ENCODE data around the gene NDST4.

The NDST4 gene

DNA sequence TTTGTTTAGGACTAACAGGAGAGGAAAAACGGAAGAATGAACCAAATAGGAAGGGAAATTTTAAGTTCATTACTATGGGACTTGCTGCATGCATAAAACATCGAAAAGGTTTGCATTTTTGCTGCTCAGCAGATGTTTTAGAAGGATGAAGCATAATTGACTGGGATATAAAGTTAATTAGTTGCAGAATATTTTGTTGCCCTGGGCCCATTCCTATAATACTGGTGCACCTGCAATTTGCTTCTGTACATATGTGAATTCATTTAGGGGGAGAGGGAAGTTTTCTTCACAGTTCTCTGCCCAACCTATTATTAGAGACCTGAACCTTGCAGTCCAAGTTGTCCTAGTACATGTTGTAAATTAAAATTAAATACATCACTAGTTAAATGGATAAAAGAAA is 282.8 kb downstream of the NDST4 start:
- Histone ChIP-seq H3K79me2 (no peaks in the 10 kb centered on the region), H3K27ac (no peak overlapping the region), H3K4me2 (ENCODE audit: low read length) (no peak overlapping the region), H3K9ac (no peak overlapping the region), H3K4me1 (no peaks in the 10 kb centered on the region), H3K36me3 (ENCODE audit: control insufficient read depth, insufficient read depth, low read length) (no peaks in the 10 kb centered on the region), H3K4me3 (ENCODE audit: low read depth, low read length) (no peak overlapping the region), H3K27me3 (ENCODE audit: control insufficient read depth, insufficient read depth, low read length) (no peaks in the 10 kb centered on the region), H3K9me3 (ENCODE audit: control insufficient read depth, low read length) (no peaks in the 10 kb centered on the region), H2AFZ (no peak overlapping the region)
- TF ChIP-seq, protein P1, sequence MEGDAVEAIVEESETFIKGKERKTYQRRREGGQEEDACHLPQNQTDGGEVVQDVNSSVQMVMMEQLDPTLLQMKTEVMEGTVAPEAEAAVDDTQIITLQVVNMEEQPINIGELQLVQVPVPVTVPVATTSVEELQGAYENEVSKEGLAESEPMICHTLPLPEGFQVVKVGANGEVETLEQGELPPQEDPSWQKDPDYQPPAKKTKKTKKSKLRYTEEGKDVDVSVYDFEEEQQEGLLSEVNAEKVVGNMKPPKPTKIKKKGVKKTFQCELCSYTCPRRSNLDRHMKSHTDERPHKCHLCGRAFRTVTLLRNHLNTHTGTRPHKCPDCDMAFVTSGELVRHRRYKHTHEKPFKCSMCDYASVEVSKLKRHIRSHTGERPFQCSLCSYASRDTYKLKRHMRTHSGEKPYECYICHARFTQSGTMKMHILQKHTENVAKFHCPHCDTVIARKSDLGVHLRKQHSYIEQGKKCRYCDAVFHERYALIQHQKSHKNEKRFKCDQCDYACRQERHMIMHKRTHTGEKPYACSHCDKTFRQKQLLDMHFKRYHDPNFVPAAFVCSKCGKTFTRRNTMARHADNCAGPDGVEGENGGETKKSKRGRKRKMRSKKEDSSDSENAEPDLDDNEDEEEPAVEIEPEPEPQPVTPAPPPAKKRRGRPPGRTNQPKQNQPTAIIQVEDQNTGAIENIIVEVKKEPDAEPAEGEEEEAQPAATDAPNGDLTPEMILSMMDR (IDR thresholded peaks at IDR 0.05) = no peak

DNA sequence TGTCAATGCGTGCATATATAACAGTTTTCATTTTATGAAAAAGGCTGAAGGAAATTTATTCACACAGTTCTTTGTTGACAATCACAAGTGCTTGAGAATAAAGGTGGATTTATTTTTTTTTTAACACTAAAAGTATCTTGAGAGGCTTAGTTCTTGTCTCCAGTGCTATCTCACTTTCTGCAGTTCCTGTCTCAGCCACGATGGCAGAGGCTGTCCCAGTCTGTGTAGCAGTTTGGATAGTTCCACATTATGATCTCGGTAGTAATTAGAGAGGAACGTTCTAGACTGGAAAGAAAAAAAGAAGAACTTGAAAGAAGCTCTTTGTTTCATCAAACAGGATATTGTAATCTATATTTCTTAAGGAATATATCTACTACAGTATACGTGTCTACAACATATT is 285.8 kb downstream of the NDST4 start:
- Histone ChIP-seq H3K4me1 (no peaks in the 10 kb centered on the region), H3K27ac (no peak overlapping the region), H3K27me3 (ENCODE audit: control insufficient read depth, insufficient read depth, low read length) (no peaks in the 10 kb centered on the region), H3K36me3 (ENCODE audit: control insufficient read depth, insufficient read depth, low read length) (no peaks in the 10 kb centered on the region), H3K4me2 (ENCODE audit: low read length) (no peak overlapping the region), H3K79me2 (no peaks in the 10 kb centered on the region), H3K4me3 (ENCODE audit: low read depth, low read length) (no peak overlapping the region), H2AFZ (no peak overlapping the region), H3K9me3 (ENCODE audit: control insufficient read depth, low read length) (no peaks in the 10 kb centered on the region), H3K9ac (no peak overlapping the region)
- TF ChIP-seq, protein P1 (IDR thresholded peaks at IDR 0.05) = no peak

DNA sequence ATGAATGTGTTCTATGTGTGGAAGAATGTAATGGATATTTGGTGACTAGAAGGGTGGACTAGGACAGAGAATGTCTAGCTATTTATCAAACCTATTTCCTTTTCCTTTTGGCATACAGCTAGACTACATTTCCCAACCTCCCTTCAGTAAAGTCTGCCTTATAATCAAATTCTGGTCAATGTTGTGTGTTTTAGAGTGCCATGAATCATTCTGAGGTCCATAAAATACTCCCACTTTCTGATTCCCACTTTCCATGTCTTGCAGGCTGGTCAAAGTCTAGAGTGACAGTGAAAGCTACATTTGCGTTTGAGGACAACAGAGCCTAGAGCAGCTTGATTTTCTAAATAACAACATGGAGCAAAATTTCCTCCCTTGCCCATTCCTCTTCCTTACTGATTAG is 297.7 kb downstream of the NDST4 start:
- Histone ChIP-seq H3K4me1 (no peaks in the 10 kb centered on the region), H3K36me3 (ENCODE audit: control insufficient read depth, insufficient read depth, low read length) (no peaks in the 10 kb centered on the region), H3K9me3 (ENCODE audit: control insufficient read depth, low read length) (no peaks in the 10 kb centered on the region), H3K27ac (no peak overlapping the region), H3K4me3 (ENCODE audit: low read depth, low read length) (no peak overlapping the region), H3K9ac (no peak overlapping the region), H3K79me2 (no peaks in the 10 kb centered on the region), H2AFZ (no peak overlapping the region), H3K4me2 (ENCODE audit: low read length) (no peak overlapping the region), H3K27me3 (ENCODE audit: control insufficient read depth, insufficient read depth, low read length) (no peaks in the 10 kb centered on the region)
- TF ChIP-seq, protein P1 (IDR thresholded peaks at IDR 0.05) = no peak

DNA sequence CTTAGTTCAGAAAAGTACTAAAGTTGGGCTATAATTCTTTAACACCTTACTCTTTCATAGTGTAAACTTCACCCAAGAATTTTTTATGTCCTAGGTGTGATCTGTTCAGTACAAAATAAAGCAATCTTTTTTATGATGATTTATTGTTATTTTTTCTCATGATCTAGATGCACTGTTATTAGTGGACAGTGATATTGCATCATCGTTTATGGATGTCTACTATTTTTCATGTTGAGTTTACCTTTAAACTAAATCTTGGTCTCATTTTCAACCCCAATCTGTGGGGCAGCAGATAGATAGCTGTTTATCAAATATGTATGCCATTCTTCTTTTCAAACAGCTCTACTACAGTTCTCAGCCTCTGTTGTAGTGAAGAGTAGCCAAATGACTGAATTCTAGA is 299.5 kb downstream of the NDST4 start:
- Histone ChIP-seq H3K4me1 (no peaks in the 10 kb centered on the region), H3K36me3 (ENCODE audit: control insufficient read depth, insufficient read depth, low read length) (no peaks in the 10 kb centered on the region), H3K9ac (no peak overlapping the region), H2AFZ (no peak overlapping the region), H3K79me2 (no peaks in the 10 kb centered on the region), H3K9me3 (ENCODE audit: control insufficient read depth, low read length) (no peaks in the 10 kb centered on the region), H3K27me3 (ENCODE audit: control insufficient read depth, insufficient read depth, low read length) (no peaks in the 10 kb centered on the region), H3K4me2 (ENCODE audit: low read length) (no peak overlapping the region), H3K27ac (no peak overlapping the region), H3K4me3 (ENCODE audit: low read depth, low read length) (no peak overlapping the region)
- TF ChIP-seq, protein P1 (IDR thresholded peaks at IDR 0.05) = no peak

DNA sequence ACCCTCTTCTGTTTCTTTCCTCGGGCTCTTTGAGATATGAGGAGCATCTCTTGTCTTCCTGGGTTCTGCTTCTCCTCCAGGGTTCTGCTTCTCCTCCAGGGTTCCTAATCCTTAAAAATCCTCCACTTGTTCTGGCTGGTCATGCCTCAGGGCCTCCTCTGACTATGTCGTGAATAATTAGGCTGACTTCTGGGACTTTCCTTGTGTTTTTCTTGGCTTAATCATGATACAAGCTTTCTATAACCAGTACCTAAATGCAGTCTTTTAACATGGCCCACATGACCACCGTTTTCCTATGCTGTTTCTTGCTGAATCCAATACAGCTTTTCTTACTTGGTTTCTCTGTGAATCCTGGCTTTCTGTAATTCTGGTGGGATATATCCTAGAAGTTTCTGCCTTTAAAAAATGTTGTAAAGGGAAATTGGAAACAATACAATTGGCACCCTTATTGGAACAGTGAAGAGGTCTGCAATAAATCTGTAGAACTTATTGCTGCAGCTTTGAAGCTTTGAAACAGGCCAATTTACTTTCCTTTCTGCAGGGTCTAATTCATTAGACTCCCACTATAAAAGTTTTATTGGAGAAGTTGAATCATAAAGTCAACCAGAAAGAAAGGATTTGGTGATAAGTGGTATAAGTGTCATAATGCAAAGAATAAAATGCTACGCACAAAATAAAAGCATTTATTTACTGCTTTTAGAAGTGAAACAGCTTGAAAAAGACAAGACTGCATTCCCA is 301.7 kb downstream of the NDST4 start:
- Histone ChIP-seq H3K9ac (no peak overlapping the region), H2AFZ (no peak overlapping the region), H3K79me2 (no peaks in the 10 kb centered on the region), H3K9me3 (ENCODE audit: control insufficient read depth, low read length) (no peaks in the 10 kb centered on the region), H3K4me2 (ENCODE audit: low read length) (no peak overlapping the region), H3K4me1 (no peaks in the 10 kb centered on the region), H3K27me3 (ENCODE audit: control insufficient read depth, insufficient read depth, low read length) (no peaks in the 10 kb centered on the region), H3K27ac (no peak overlapping the region), H3K4me3 (ENCODE audit: low read depth, low read length) (no peak overlapping the region), H3K36me3 (ENCODE audit: control insufficient read depth, insufficient read depth, low read length) (no peaks in the 10 kb centered on the region)
- TF ChIP-seq, protein P1 (IDR thresholded peaks at IDR 0.05) = no peak

Measured in parathyroid adenoma (tissue), 2 donors.